ENCODE results near the gene NOTCH3. TPM values are rescaled to one million over a fixed set of nuclear protein-coding genes. Genes with fewer than 3 reads are reported as not detected.

Gene NOTCH3
- total RNA-seq, 1 experiment from 2014 or later, result 164 TPM

DNA sequence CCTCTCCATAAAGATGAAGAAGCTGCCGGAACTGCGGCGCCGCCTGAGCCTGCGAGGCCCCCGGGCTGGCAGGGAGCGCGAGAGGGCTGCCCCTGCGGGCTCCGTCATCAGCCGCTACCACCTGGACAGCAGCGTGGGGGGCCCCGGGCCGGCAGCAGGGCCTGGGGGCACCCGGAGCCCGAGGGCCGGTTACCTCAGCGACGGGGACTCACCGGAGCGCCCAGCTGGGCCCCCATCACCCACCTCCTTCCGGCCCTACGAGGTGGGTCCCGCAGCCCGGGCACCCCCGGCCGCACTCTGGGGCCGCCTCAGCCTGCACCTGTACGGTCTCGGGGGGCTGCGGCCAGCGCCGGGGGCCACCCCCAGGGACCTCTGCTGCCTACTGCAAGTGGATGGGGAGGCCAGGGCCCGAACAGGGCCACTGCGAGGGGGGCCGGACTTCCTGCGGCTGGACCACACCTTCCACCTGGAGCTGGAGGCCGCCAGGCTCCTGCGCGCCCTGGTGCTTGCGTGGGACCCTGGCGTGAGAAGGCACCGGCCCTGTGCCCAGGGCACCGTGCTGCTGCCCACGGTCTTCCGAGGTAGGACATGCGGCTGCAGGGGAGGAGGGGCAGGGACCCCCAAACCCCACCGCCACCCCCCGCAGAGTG lies 90.9 kb downstream of the NOTCH3 start:
- Histone ChIP-seq H4K5ac (ENCODE audit: insufficient read length, low read depth, low read length) (no peak overlapping the region), H3K4me1 (ENCODE audit: insufficient read depth, low read length) (no peaks in the 10 kb centered on the region; the same call in 1 of the 2 replicates), H3K9me3 (ENCODE audit: control insufficient read depth, low read depth, low read length) (no peaks in the 10 kb centered on the region), H3K4me2 (ENCODE audit: insufficient read depth, insufficient read length, low read length) (no peak overlapping the region), H3K27ac (ENCODE audit: insufficient read length, low read depth, low read length) (no peak overlapping the region), H3K9ac (ENCODE audit: extremely low read depth, insufficient read length, low read length) (no peak overlapping the region), H3K27me3 (ENCODE audit: insufficient read depth, low read length) (no peaks in the 10 kb centered on the region), H2BK20ac (ENCODE audit: low read depth, low read length, poor library complexity, severe bottlenecking) (no peak overlapping the region), H3K79me1 (ENCODE audit: insufficient read depth, low read depth, low read length, poor library complexity, severe bottlenecking) (no peaks in the 10 kb centered on the region), H3K4ac (ENCODE audit: low read depth, low read length) (no peak overlapping the region), H3K23ac (ENCODE audit: insufficient read length, low read depth, low read length) (no peak overlapping the region), H4K20me1 (ENCODE audit: control insufficient read depth, insufficient read depth, insufficient read length) (no peaks in the 10 kb centered on the region), H2AFZ (ENCODE audit: low read length) (no peak overlapping the region), H3K14ac (ENCODE audit: insufficient read depth, low read length) (no peak overlapping the region), H4K91ac (ENCODE audit: insufficient read length, low read depth, low read length) (no peak overlapping the region), H2BK12ac (ENCODE audit: insufficient read length, low read depth, low read length) (no peak overlapping the region), H3K79me2 (ENCODE audit: insufficient read depth, low read length) (no peaks in the 10 kb centered on the region), H3K23me2 (ENCODE audit: insufficient read length, low read depth, low read length, poor library complexity, severe bottlenecking) (peaks cover 10% of the 10 kb centered on the region), H3K56ac (ENCODE audit: insufficient read length, low read depth, low read length) (no peak overlapping the region), H2BK5ac (ENCODE audit: insufficient read length, low read length) (no peak overlapping the region), H2BK15ac (ENCODE audit: low read depth, low read length) (no peak overlapping the region), H3K18ac (ENCODE audit: insufficient read length, low read depth, low read length) (no peak overlapping the region), H2BK120ac (ENCODE audit: low read depth, low read length, poor library complexity, severe bottlenecking) (no peak overlapping the region), H2AK5ac (ENCODE audit: insufficient read length, low read length) (no peak overlapping the region), H3T11ph (ENCODE audit: low read length) (no peak overlapping the region), H4K8ac (replicated peaks; ENCODE audit: insufficient read length, low read depth, low read length) (no peak overlapping the region)
- H3K27ac Mint-ChIP-seq, result no peak overlapping the region
- DNase-seq, result no peak
- no peak overlapping the region for H3K4me3 Mint-ChIP-seq
- H3K9me3 Mint-ChIP-seq, result peaks cover 0 to 4% of the 10 kb centered on the region in 2 experiments; a peak in 3 of 5 replicates
- H3K4me1 Mint-ChIP-seq, result peaks cover 15 to 17% of the 10 kb centered on the region in 2 experiments
- TF ChIP-seq, protein P1, sequence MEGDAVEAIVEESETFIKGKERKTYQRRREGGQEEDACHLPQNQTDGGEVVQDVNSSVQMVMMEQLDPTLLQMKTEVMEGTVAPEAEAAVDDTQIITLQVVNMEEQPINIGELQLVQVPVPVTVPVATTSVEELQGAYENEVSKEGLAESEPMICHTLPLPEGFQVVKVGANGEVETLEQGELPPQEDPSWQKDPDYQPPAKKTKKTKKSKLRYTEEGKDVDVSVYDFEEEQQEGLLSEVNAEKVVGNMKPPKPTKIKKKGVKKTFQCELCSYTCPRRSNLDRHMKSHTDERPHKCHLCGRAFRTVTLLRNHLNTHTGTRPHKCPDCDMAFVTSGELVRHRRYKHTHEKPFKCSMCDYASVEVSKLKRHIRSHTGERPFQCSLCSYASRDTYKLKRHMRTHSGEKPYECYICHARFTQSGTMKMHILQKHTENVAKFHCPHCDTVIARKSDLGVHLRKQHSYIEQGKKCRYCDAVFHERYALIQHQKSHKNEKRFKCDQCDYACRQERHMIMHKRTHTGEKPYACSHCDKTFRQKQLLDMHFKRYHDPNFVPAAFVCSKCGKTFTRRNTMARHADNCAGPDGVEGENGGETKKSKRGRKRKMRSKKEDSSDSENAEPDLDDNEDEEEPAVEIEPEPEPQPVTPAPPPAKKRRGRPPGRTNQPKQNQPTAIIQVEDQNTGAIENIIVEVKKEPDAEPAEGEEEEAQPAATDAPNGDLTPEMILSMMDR (conservative IDR thresholded peaks at IDR 0.05), result no peak
- WGBS (ENCODE audit: extremely low coverage, insufficient read length, low lambda C conversion rate), result no CpG with 5 or more reads among the region's 49 CpGs
- H3K27me3 Mint-ChIP-seq (ENCODE audit: low read depth), result peaks cover 1% of the 10 kb centered on the region; the same call in 1 of the 2 replicates
- peaks cover 24 to 49% (median 45%) of the 10 kb centered on the region in 3 experiments for H3K36me3 Mint-ChIP-seq (ENCODE audit: insufficient read depth in 1 of 3, low read depth in 3 of 3)

Small RNA genes lying within 50 kb of the gene (microRNA-seq; reads per million reads assigned to microRNA genes)
- not detected for gene MIR6795 (ENCODE audit: borderline microRNAs expressed)

Other genes starting within 250 kb of the NOTCH3 start
- 5.9 and 8.3 TPM in 2 replicates for gene SLC1A6, start 221.1 kb downstream of the NOTCH3 start, total RNA-seq (2021)
- gene CASP14, start 151.5 kb downstream of the NOTCH3 start, total RNA-seq (2021), result not detected in 2 replicates
- gene OR1I1, start 118.8 kb downstream of the NOTCH3 start, total RNA-seq (2021), result not detected in 2 replicates
- 19.3 and 21.4 TPM in 2 replicates for gene SYDE1, start 93.6 kb downstream of the NOTCH3 start, total RNA-seq (2021)
- gene EPHX3, start 31.5 kb upstream of the NOTCH3 start, total RNA-seq (2021), result 26.7 and 27.4 TPM in 2 replicates
- 144 TPM in 2 replicates for gene BRD4, start 131.5 kb upstream of the NOTCH3 start, total RNA-seq (2021)
- 59.1 and 59.5 TPM in 2 replicates for gene AKAP8, start 178.8 kb upstream of the NOTCH3 start, total RNA-seq (2021)
- gene AKAP8L, start 218.0 kb upstream of the NOTCH3 start, total RNA-seq (2021), result 110 and 123 TPM in 2 replicates
- gene WIZ, start 249.0 kb upstream of the NOTCH3 start, total RNA-seq (2021), result 33.3 and 33.6 TPM in 2 replicates

All from H9 (cell line).